Activated T-helper 1 cell treated with anti-CD3 and anti-CD28 coated beads, Interleukin-2, amount 50 U/mL, for 16 hours (primary cell): ENCODE data around the gene INTS1.

ENCODE experiments used
- DNase-seq, 2 donors: peaks; one replicate each; pipeline ENCODE4 v3.0.0-alpha.2; 2020; ENCODE audit warnings: low read depth in 1 of 2, low spot score in 1 of 2

INTS1 gene

DNA sequence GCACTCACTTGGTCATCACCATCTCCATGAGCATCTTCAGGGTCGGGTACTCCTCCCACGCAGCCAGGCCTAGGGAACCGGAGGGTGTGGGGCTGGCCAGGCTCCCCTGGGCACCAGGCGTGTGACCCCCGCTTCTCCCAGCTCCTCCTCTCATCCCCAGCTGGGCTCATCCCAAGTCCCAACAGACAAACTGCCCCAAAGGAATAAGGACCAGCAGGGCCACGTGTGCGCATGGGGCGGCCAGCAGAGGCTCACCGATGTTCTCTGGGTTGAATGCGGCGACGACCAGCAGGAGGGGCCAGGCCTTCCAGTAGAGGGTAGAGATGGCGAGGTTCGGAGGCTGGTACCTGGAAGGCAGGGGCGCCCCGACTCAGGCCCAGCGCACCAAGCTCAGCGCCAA, 14.9 kb downstream of the INTS1 start:
- no peak for DNase-seq

DNA sequence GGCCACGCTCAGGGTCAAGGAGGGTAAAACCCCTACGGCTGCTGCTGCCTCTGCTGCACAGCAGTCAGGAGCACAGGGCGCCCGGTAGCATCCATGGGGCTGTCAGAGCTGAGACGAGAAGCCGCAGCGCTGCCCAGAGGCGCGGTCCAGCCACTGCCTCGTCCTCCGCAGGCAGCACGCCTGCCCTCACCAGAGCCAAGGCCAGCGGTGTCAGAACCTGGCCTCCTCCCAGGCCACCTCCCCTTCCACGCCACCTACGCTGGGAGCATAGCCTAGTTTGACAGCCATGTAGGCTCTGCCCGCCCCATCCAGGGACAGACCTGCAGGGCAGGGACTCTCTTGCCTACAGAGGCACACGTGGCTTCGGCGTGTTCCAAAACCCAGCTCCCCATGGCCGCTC, 16.2 kb downstream of the INTS1 start:
- DNase-seq = no peak

DNA sequence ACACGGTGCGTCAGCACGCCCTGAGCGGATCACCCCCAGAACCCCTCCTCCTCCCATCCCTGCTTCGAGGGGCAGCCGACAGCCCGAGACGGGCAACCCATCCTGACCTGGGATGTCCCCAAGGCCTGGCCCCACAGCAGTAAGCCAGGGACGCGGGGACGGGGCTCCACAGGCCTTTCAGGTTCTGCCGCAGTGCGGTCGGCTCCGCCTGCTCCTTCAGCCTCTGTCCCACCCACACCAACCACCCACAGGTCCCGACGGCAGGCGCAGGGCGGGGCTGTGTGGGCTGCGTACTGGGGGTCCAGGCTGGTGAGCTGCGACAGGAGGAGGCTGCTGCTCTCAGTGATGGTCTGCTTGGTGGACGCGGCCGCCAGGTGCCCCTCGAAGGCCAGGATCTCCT, 16.7 kb downstream of the INTS1 start:
- DNase-seq = no peak

DNA sequence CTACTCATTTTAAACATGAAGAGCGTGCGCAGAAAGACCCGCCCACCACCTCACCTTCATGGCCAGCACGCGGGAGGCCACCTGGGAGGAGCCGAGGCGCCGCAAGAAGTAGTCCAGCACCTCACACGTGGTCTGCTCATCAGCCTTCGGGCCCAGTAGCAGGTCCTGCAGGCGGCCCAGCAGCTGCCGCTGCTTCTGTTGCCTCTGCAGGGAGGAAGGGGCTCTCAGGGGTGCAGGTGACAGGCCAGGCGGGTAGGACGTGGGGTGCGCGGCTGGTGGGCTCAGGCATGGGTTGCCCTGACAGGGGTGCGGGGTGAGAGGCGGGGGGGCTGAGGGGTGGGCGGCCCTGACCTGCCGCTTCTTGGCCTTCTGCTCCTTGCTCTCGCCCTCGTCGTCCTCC, 17.6 kb downstream of the INTS1 start:
- DNase-seq = no peak

DNA sequence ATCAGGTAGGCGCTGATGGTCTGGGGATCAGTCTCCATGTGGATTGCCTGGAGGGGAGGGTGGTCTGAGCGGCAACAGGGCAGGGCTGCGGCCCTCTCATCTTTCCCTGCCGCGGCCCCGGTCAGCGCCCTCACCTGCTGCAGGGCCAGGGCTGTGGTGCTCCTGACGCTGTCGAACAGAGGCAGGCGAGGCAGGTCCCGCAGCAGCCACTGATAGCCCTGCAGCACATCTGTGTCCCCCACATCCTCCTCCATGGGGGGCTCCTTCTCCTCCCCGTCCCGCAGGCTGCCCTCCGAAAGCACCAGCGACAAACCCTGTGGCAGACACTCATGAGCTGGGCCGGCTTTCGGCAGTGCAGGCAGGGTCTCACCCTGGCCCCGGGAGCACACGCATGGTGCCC, 19.0 kb downstream of the INTS1 start:
- DNase-seq = no peak

DNA sequence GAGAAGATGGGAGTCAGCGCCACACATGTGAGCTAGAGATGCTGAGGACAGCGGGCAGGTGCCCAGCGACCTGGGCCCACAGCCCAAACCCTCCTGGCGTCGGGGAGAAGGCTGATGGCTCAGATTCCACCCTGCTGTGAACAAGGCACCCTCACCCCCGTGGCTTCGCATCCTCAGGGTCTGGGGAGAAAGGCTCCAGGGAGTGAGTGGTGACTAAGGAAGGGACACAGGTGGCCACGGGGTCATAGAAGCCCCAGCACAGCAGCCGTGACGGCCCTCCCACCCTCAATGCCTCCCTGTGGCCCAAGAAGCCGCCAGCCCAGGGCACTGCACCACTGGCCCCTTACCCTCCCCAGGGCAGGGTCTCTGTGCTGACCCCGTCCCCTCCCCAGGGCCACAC, 19.6 kb downstream of the INTS1 start:
- no peak for DNase-seq

DNA sequence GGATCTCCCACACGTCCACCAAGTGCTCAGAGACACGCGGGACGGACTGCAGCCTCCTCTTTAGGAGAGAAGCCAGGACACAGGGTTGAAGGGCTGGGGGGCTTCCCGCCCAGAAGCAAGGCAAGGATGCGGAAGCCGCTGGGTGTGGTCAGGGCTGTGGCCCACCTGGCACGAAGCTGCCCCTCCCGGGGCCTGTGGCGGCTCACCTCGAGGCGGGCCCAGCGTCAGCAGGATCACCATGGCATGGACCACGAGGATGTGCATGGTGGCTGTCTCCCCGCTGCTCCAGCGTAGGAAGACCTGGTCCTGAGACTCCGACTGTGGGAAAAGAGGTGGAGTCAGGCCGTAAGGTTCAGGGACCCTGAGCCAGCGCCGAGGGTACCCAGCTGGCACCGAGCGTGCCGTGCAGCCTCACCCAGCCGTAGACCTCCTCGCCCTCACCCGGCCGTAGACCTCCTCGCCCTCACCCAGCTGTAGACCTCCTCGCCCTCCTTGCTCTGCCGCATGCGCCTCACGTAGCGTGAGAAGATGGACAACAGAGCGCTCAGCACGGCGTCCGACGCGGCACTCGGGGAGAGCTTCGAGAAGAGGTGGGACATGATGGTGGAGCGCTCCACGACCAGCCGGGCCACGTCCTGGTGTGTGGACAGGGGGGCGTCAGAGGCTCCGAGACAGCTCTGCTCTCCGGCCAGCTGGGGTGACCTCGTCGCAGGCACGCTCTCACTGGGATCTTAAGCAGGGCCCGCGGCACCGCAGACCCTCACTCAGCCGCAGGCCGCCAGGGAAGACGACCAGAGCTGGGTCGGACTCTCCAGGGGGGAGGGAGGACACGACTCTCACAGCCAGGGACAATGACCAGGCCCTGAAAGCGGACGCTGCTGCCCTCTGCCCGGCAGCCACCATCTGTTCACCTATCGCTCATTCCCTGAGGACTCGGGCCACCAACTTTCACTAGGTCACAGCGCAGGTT, 20.4 kb downstream of the INTS1 start:
- no peak for DNase-seq

DNA sequence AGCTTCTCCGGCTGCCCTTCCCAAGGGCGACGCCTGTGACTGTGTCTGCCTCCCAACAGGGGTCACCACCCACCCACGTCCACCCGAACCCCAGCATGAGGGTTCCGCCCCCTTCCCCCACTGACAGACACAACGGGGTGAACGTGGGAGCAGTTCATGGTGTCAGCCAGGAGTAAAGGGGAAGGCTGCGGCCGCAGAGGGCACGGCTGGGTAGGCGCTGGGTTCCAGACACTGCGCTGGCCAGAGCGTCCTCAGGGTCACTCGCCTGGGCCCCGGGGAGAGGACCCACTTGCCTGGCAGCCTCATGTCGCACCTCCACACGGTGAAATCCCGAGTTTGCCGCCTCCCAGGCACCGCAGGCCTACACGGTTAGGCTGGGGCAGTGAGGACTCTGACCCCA, 21.1 kb downstream of the INTS1 start:
- DNase-seq = no peak

DNA sequence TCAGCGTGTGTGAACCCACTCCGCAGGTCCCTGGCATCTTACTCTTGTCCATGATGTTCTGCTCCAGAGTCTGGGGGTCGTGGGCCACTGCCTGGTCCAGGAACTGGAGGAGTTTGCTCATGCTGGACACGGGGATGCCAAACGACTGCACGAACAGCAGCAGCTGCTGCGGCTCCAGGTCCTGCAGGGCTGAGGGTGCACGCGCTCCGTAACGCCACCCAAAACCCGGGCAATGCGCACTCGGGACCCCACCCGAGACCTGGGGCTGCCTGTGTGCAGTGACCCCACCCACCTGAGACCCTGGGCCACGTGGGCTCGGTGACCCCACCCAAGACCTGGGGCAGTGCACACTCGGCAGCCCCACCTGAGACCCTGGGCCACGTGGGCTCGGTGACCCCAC, 22.9 kb downstream of the INTS1 start:
- DNase-seq = no peak

DNA sequence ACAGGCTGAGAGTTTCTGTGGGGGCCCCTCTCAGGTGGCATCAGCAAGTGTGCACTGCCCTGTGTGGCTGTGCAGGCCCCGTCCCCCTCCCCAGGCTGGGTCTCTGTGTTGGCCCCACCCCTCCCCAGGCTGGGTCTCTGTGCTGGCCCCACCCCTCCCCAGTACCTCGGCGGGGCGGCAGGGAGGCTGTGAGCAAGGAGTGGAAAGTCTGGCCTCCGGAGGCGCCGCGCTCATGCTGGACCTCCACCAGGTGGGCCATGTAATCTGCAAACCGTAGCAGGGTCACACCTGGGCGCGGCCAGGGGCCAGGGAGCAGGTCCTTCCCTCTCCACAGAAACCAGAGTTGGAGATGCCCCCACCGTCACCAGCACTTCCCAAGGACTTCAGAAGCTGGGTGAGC, 23.5 kb downstream of the INTS1 start:
- DNase-seq = no peak

DNA sequence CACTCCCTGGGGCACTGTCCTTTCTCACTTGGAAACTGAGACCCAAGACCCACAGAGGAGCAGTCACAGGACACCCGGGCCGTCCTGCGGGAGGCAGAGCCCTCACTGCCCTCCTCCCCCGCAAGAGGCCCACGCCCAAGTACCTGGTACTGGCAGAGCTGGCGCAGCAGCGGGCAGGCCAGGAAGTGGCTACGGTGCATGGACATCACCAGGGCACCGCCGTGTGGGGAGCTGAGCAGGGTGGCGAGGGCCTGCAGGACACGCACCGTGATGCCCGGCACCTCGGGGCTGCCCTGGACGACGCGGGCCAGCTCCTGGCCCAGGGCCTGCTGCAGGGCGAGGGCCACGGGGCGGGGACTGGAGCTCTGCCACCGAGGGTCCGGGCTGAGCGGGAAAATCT, 24.9 kb downstream of the INTS1 start:
- no peak for DNase-seq

DNA sequence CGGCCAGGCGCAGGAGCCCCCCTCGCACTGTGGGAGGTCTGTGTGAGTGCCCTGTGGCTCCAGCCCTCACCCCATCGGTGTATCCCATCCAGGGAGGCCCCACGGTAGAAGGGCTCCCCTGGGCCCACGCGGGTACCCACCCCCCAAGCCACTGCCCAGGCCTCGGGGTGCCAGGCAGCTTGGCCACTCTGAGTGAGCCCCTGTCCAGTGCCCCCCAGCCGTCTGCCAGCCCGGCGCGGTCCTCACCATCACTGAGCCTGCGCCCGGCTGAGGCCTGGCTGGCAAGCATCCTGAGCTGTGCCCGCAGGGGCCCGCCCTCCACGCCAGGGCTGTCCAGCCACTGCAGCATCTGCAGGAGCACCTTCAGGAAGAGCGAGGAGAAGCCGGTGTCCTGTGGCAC, 25.7 kb downstream of the INTS1 start:
- DNase-seq = no peak

DNA sequence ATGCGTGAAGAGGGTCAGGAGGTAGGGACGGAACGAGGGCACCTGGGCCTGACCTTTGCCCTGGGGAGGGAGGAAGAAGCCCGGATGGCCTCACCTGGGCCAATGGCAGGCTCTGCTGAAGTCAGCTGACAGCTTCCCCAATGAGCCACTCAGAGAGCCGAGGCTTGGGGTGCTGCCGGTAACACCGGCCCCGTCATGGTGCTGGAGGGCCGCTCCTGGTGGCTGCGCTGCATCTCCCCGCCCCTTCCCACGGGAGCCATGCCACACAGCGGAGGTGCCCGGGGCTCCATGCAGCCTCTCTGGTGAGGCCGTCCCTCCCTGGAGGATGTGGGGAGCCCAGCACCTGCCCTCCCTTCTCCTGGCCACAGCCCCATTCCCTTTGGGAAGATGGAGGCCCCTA, 27.3 kb downstream of the INTS1 start:
- no peak for DNase-seq

DNA sequence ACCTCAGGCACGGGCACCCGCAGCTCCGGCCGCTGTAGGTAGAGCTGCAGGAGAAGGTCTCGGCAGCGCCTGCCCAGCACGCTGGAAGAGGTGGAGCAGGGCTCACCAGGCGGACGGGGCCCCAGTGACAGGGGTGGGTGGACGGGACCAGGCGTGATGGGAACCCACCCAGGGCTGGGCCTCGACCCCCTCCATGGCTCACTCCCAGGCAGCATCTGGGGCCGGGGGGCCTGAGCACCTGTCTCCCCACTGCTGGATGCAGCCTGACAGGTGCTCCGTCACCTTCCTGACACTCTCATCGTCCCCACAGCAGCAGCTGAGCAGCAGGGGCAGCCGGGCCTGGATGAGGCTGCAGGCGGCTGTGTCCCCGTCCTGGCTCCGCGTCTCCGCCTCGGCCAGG, 28.2 kb downstream of the INTS1 start:
- DNase-seq = no peak

DNA sequence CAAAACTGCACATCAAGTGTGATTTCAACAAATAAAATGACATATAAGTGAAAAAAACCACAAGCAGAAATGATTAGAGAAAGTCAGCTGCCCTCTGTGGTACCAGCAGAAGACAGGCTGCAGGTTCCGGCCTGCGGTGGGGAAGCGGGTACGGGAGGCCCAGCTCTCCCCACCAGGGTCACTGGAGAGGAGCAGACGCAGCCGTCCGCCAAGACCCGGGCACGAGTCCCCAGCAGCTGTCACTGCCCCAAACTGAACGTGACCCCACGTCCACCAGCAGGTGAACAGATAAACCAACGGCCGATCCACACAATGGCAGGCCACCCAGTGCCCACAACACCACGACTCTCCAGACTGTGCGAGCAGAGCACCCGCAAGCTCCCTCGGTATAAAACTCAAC, 28.8 kb downstream of the INTS1 start:
- DNase-seq = no peak

DNA sequence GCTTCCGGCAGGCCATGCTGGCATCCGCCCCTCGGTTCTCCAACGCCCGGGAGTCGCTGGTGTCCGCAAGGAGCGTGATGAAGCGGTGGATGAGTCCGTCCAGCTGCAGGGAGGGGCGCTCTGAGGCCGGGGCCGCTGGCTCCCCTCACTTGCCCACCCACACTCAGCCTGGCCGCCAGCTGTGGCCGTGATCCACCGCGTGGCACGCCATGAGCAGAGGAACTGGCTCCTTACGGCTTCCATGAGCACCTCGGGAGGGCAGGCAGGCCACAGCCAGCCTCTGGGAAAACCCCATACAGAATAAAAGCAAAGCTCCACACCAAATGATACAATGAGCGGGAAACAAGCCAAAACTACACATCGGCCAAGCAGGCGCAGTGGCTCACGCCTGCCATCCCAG, 29.5 kb downstream of the INTS1 start:
- DNase-seq = no peak

DNA sequence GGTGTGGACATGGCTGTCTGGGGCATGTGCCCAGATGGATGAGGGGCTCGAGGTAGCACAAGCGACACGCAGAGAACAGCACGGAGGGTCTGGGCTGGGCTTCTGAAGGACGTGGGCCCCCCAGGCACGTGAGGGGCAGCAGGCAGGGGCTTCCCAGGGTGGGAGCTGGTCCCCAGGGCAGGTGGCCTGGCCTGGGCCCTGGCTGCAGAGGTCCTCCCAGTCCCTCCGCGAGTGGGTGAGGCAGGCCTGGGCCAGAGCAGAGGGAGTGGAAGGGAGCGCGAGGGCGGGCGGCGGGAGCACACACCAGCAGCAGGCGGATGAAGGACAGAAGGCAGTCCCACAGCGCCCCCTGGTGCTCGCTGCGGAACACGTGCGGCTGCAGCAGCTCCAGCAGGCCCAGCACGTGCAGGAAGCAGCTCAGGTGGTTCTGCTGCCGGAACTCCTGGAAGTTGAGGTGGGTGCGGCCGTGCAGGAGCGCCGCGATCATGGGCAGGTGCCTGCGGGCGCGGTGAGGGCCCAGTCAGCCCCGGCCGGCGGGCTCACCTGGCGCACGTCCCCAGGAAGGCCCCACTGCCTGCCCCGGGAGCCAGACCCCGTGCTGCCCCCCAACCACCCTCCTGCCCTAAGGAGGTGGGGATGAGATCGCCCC, 30.2 kb downstream of the INTS1 start:
- peak; percentile 72 to 80 for DNase-seq

DNA sequence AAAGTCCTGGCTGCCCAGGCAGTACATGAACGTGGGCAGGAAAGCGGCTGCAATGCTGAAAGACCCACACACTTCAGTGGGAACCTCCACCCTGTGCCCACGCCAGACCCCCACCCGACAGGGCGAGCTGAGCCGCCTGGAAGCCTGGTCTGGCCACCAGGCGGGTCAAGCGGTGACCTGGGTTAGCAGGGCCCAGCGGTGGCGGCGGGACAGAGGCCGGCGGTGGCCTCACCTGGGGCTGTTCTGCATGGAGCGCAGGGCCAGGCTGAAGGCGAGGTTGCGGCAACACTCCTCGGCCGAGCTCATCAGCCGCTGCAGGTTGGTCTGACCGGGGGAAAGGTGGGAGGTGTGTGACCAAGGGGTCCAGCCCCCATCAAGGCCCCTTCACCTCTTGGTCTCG, 33.3 kb downstream of the INTS1 start:
- DNase-seq = no peak

DNA sequence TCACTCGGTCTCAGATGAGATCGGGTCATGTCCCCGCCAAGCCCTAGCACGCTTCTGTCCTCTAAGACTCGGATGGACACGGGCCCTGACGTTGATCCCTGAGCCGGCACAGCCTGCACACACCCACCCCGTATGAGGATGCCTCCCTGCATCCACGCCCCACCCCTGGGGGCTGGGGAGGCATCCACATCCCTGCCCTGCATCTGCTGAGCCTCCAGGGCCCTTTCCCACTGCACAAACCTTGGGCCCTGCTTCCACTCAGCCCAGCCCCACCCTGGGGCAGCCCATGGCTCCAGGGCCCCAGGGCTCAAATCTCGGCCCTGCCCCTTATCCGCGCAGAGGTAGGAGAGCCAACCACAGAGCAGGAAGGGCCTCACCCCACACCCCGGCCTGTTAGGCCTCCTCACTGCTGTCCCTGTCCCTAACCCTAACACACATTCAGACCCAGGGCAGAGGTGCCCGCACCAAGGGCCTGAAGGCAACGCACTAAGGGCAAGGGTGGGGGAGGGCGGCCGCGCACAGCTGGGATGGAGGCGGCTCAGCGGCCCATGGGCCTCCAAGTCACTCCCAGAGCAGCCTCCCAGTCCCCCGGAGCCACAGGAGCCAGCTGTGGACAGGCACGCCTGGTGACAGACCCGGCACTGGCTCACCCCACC, 35.4 kb downstream of the INTS1 start:
- DNase-seq = no peak

DNA sequence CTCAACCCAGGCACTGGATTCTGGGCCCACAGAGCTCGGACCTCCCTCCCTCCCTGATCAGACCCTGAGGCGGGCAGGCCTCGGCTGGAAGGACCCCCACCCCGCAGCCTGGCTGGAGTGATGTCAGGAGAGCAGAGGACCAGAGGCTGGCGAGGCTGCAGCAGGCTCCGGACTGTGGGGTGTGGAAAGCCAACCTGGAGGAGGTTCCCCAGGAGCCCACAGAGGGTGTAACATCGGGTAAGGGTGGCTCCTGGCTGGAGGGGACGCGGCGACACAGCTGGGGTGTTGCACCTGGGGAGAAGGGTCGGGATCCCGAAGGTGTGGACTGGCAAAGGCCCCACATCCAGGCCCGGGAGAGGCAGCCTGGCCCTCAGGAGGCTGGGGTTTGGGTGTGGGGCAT, 36.0 kb downstream of the INTS1 start:
- no peak for DNase-seq

DNA sequence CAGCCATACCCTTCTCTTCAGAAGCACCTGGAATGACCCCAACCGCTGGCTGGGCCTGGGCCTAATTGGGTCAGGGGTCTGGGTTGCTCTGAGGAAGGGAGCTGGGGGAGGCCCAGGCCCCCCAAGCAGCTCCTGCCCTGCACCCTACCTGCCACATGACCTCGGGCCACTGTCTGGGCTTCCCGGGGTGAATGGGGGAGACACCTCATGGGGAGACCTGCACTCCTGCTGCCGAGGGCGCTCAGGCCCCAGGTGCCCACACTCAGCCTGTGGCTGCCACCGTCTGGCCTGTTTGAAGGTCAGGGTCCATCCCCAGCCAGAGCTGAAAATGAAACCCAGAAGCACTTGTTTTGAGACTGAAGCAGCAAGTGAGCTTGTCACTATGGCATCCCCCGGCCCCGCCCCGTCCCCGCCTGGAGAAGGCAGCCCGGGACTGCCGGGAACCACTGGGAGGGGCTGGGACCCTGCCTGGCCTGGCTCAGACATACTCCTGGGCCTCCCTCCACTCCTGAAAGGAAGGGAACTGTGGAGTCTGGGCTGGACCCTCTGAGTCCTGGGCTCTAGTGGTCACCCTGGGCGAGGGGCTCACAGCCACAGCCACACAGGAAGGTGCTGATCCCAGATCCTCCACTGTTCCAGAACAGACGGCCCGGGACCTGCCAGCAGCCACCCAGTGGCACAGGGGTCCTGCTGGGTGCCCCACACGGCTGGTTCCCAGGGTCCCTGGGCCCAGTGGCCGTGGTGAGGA, 37.5 kb downstream of the INTS1 start:
- no peak for DNase-seq

DNA sequence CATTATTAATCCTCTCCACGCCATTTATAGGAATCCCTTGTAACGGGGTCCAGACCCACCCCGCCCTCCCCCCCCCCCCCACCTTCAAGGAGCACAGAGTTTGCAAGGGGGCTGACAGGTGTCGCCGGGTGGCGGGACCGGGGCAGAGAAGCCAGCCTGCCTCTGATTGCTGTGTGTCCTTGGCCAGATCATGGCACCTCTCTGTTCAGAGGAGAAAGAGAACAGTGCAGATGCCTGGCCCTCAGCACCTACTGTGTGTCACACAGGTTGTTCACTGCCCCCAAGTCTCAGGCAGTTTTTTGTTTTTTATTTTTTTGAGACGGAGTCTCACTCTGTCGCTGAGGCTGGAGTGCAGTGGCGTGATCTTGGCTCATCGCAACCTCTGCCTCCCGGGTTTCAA, 39.5 kb downstream of the INTS1 start:
- DNase-seq = no peak
